Mesenchymal stem cell (in vitro differentiated cells and primary cell): ENCODE data around the gene TMEM117.

ENCODE experiments used
- DNase-seq: peaks from one replicate; pipeline ENCODE4 v3.0.0-alpha.2; 2013
- H2AFZ ChIP-seq: one replicate; pipeline ENCODE4 v1.6.1; 2013; ENCODE audit warnings: low read depth, mild to moderate bottlenecking, control low read depth, inconsistent platforms, low read length, moderate library complexity
- H2AK5ac ChIP-seq: 2 replicates; pipeline ENCODE4 v1.6.1; 2013; ENCODE audit warnings: low read length, moderate library complexity, mild to moderate bottlenecking, inconsistent platforms; ENCODE audit not compliant: severe bottlenecking
- H2BK120ac ChIP-seq: one replicate; pipeline ENCODE4 v1.6.1; 2013; ENCODE audit warnings: low read depth, mild to moderate bottlenecking, inconsistent platforms, low read length, moderate library complexity
- H2BK12ac ChIP-seq, 2 experiments: one replicate each; pipeline ENCODE4 v1.6.1; 2013; ENCODE audit warnings: inconsistent platforms in 2 of 2, low read length in 2 of 2, mild to moderate bottlenecking in 2 of 2, moderate library complexity in 2 of 2, control low read depth in 1 of 2
- H2BK15ac ChIP-seq: one replicate; pipeline ENCODE4 v1.6.1; 2013; ENCODE audit warnings: mild to moderate bottlenecking, low read depth, inconsistent platforms; ENCODE audit not compliant: poor library complexity, severe bottlenecking
- H2BK5ac ChIP-seq: 2 replicates; pipeline ENCODE4 v1.6.1; 2013; ENCODE audit warnings: low read depth, mild to moderate bottlenecking, low read length, control low read depth, inconsistent platforms; ENCODE audit not compliant: poor library complexity, severe bottlenecking
- H3K14ac ChIP-seq, 2 experiments: one replicate each; pipeline ENCODE4 v1.6.1; 2013; ENCODE audit warnings: inconsistent platforms in 2 of 2, low read length in 2 of 2, control low read depth in 1 of 2, mild to moderate bottlenecking in 1 of 2, moderate library complexity in 1 of 2
- H3K18ac ChIP-seq, 2 experiments: one replicate each; pipeline ENCODE4 v1.6.1; 2013; ENCODE audit warnings: inconsistent platforms in 2 of 2, low read length in 2 of 2, control low read depth in 1 of 2, low read depth in 1 of 2, mild to moderate bottlenecking in 1 of 2
- H3K23ac ChIP-seq, 2 experiments: one replicate each; pipeline ENCODE4 v1.6.1; 2013; ENCODE audit warnings: inconsistent platforms in 2 of 2, low read length in 2 of 2, mild to moderate bottlenecking in 2 of 2, moderate library complexity in 2 of 2, control low read depth in 1 of 2
- H3K27ac ChIP-seq: 2 replicates; pipeline ENCODE4 v1.5.1; 2013; ENCODE audit warnings: mild to moderate bottlenecking, moderate library complexity, low read length, control low read depth, inconsistent platforms; ENCODE audit not compliant: poor library complexity, severe bottlenecking
- H3K27me3 ChIP-seq, 2 experiments: 2 replicates each; pipeline versions ENCODE4 v1.6.1 to v1.7.0; 2013; ENCODE audit warnings: low read length in 2 of 2, mild to moderate bottlenecking in 2 of 2, moderate library complexity in 2 of 2, control low read depth in 1 of 2, inconsistent platforms in 1 of 2; ENCODE audit not compliant: control insufficient read depth in 1 of 2, insufficient read depth in 1 of 2
- H3K36me3 ChIP-seq, 2 experiments: 2 replicates each; pipeline versions ENCODE4 v1.6.1 to v1.7.0; 2013; ENCODE audit warnings: low read length in 2 of 2, control low read depth in 1 of 2, inconsistent platforms in 1 of 2, low read depth in 1 of 2, mild to moderate bottlenecking in 1 of 2; ENCODE audit not compliant: insufficient read depth in 2 of 2, control insufficient read depth in 1 of 2
- H3K4ac ChIP-seq, 2 experiments: one replicate each; pipeline ENCODE4 v1.6.1; 2013; ENCODE audit warnings: inconsistent platforms in 2 of 2, low read length in 2 of 2, mild to moderate bottlenecking in 2 of 2, moderate library complexity in 2 of 2, control low read depth in 1 of 2, low read depth in 1 of 2
- H3K4me1 ChIP-seq: 2 replicates; pipeline ENCODE4 v1.6.1; 2013; ENCODE audit warnings: low read depth, low read length, control low read depth; ENCODE audit not compliant: control insufficient read depth, insufficient read depth
- H3K4me2 ChIP-seq: 2 replicates; pipeline ENCODE4 v1.6.1; 2013; ENCODE audit warnings: low read length, mild to moderate bottlenecking, inconsistent platforms; ENCODE audit not compliant: poor library complexity, severe bottlenecking
- H3K4me3 ChIP-seq, 2 experiments: 2 replicates each; pipeline versions ENCODE4 v1.5.1 to v1.7.0; 2013; ENCODE audit warnings: low read length in 2 of 2, mild to moderate bottlenecking in 2 of 2, control low read depth in 1 of 2, low read depth in 1 of 2; ENCODE audit not compliant: insufficient read depth in 1 of 2
- H3K79me1 ChIP-seq: replicated peaks from 2 replicates; pipeline ENCODE4 v1.6.1; 2013; ENCODE audit warnings: mild to moderate bottlenecking, control low read depth, low read length, inconsistent platforms; ENCODE audit not compliant: poor library complexity, severe bottlenecking
- H3K9ac ChIP-seq: 2 replicates; pipeline ENCODE4 v1.7.0; 2013; ENCODE audit warnings: mild to moderate bottlenecking, low read length, moderate library complexity
- H3K9me3 ChIP-seq: 2 replicates; pipeline ENCODE4 v1.7.0; 2013; ENCODE audit warnings: mild to moderate bottlenecking, low read length; ENCODE audit not compliant: control insufficient read depth
- H4K8ac ChIP-seq: one replicate; pipeline ENCODE4 v1.6.1; 2013; ENCODE audit warnings: inconsistent platforms, mild to moderate bottlenecking, low read length, moderate library complexity
- H4K91ac ChIP-seq: one replicate; pipeline ENCODE4 v1.6.1; 2013; ENCODE audit warnings: mild to moderate bottlenecking, low read length, inconsistent platforms
- WGBS: methylation state at CpG from one replicate; pipeline ENCODE4 v1.1.7; 2013; ENCODE audit warnings: mixed read lengths; 5-methylcytosine and 5-hydroxymethylcytosine counted together

TMEM117 gene

DNA sequence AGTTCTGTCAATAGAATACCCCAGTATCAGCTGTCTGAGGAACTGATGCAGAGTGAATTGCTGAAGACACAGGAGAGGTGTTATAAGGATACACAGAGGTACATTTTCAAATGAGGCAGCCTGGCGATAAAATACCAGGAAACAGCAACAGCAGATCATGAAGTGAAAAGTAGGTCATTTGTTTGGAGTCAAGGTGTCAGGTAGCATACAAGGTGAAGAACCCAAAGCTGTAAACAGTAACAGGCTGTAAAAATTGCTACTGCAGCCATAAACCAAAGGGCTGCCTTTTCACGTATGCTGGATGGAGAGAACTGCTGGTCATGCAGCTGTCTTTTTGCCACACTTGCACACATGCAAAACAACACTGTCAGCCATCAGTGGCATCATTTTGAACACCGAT lies 20.5 kb upstream of the TMEM117 start:
- Histone ChIP-seq H2AK5ac (no peak overlapping the region), H2AFZ (no peak overlapping the region), H3K23ac (no peak overlapping the region), H2BK5ac (no peak overlapping the region), H2BK12ac (no peak overlapping the region), H3K14ac (no peak overlapping the region), H3K79me1 (no peaks in the 10 kb centered on the region), H2BK120ac (no peak overlapping the region), H3K9ac (no peak overlapping the region), H3K36me3 (no peaks in the 10 kb centered on the region), H3K18ac (no peak overlapping the region), H3K4ac (no peak overlapping the region), H4K91ac (no peak overlapping the region), H3K9me3 (no peaks in the 10 kb centered on the region), H3K27ac (no peak overlapping the region), H3K27me3 (no peaks in the 10 kb centered on the region), H3K4me2 (no peak overlapping the region), H3K4me1 (no peaks in the 10 kb centered on the region), H3K4me3 (no peak overlapping the region), H2BK15ac (no peak overlapping the region), H4K8ac (no peak overlapping the region)
- no peak for DNase-seq
- WGBS: 79% methylated on average over 3 of the region's 3 CpGs

DNA sequence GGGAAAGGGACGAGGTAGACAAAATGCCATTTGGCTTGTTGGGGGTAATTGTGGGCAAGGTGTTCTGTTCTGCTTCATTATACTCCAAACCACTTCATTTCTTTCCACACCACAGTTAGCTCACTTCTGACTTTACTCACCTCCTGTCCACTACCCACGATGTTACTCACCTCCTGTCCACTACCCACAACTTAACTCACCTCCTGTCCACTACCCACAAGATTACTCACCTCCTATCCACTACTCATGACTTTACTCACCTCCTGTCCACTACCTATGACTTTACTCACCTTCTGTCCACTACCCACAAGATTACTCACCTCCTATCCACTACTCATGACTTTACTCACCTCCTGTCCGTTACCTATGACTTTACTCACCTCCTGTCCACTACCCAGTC lies 19.7 kb upstream of the TMEM117 start:
- no peak overlapping the region for H3K23ac ChIP-seq
- H3K4ac ChIP-seq: no peak overlapping the region
- H3K79me1 ChIP-seq: no peaks in the 10 kb centered on the region
- no peak overlapping the region for H3K18ac ChIP-seq
- no peak overlapping the region for H2AFZ ChIP-seq
- H4K8ac ChIP-seq: no peak overlapping the region
- H3K4me3 ChIP-seq: no peak overlapping the region
- H2BK15ac ChIP-seq: no peak overlapping the region
- no peak overlapping the region for H3K14ac ChIP-seq
- no peak overlapping the region for H2AK5ac ChIP-seq
- DNase-seq: no peak
- no peak overlapping the region for H3K9ac ChIP-seq
- H3K27ac ChIP-seq: no peak overlapping the region
- no peaks in the 10 kb centered on the region for H3K27me3 ChIP-seq
- H2BK5ac ChIP-seq: no peak overlapping the region
- H4K91ac ChIP-seq: no peak overlapping the region
- H3K4me1 ChIP-seq: no peaks in the 10 kb centered on the region
- 84% methylated on average over 2 of the region's 3 CpGs for WGBS
- H3K4me2 ChIP-seq: no peak overlapping the region
- H3K9me3 ChIP-seq: no peaks in the 10 kb centered on the region
- H2BK120ac ChIP-seq: no peak overlapping the region
- no peaks in the 10 kb centered on the region for H3K36me3 ChIP-seq
- no peak overlapping the region for H2BK12ac ChIP-seq

DNA sequence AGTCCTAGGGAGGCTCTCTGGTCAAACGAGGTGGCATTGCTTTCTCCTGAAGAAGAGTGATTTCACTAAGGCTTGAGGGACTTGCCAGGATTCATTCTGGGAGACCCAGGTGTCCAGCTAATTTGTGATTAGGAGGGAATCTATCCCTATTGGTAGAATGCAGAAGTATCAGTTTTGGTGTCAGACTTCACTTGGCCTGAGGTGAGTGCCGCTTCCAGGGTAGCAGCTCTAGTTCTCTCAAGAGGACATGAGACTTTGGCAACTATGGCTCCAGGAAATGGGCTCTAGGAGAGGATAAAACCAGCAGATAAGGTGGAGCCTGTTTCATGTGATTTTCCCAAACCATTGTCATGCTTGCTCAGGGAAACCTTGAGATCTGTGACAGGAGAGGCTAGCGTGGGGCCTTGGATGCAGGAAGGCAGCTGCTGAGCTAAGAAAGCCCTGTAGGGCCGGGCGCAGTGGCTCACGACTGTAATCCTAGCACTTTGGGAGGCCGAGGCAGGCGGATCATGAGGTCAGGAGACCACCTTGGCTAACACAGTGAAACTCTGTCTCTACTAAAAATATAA lies 11.6 kb upstream of the TMEM117 start:
- Histone ChIP-seq H3K4me1 (no peaks in the 10 kb centered on the region), H2BK5ac (no peak overlapping the region), H2BK120ac (no peak overlapping the region), H3K4me2 (no peak overlapping the region), H3K27me3 (no peaks in the 10 kb centered on the region), H3K79me1 (no peaks in the 10 kb centered on the region), H3K4ac (no peak overlapping the region), H3K4me3 (no peak overlapping the region), H2BK12ac (no peak overlapping the region), H3K9me3 (no peaks in the 10 kb centered on the region), H3K14ac (no peak overlapping the region), H2BK15ac (no peak overlapping the region), H3K9ac (no peak overlapping the region), H2AFZ (no peak overlapping the region), H3K23ac (no peak overlapping the region), H4K8ac (no peak overlapping the region), H3K27ac (no peak overlapping the region), H4K91ac (no peak overlapping the region), H2AK5ac (no peak overlapping the region), H3K36me3 (no peaks in the 10 kb centered on the region), H3K18ac (no peak overlapping the region)
- no peak for DNase-seq
- 96% methylated on average over 8 of the region's 8 CpGs for WGBS

DNA sequence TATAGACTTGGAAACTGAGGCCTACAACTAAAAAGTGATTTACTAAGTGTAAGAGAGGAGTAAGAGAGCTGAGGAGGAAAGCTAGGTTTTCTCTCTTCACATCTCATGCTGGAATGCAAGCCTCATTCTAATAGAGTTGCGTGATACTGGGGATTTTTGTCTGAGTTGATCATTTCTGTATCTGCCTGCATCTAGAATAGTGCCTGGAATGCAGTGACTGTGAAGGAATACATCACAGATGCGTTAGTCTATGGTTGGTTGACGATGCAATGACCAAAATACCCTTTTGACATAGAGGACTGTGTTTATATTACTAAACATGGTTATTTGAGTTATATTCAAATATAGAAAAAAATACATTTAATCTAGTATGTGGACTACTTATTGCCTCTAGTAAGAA lies 9.2 kb upstream of the TMEM117 start:
- H3K9me3 ChIP-seq: no peaks in the 10 kb centered on the region
- no peak overlapping the region for H2BK15ac ChIP-seq
- no peak for DNase-seq
- no peak overlapping the region for H3K14ac ChIP-seq
- no peaks in the 10 kb centered on the region for H3K36me3 ChIP-seq
- no peak overlapping the region for H4K91ac ChIP-seq
- no peak overlapping the region for H3K4me3 ChIP-seq
- no peak overlapping the region for H3K23ac ChIP-seq
- no peaks in the 10 kb centered on the region for H3K79me1 ChIP-seq
- H2BK5ac ChIP-seq: no peak overlapping the region
- peaks cover 4% of the 10 kb centered on the region for H3K4me1 ChIP-seq
- H3K27ac ChIP-seq: peak overlapping the region; percentile 15
- H3K27me3 ChIP-seq: no peaks in the 10 kb centered on the region
- no peak overlapping the region for H3K4ac ChIP-seq
- no peak overlapping the region for H2BK120ac ChIP-seq
- H3K4me2 ChIP-seq: no peak overlapping the region
- no peak overlapping the region for H2AK5ac ChIP-seq
- H3K9ac ChIP-seq: no peak overlapping the region
- H4K8ac ChIP-seq: no peak overlapping the region
- no peak overlapping the region for H2AFZ ChIP-seq
- H3K18ac ChIP-seq: no peak overlapping the region
- H2BK12ac ChIP-seq: no peak overlapping the region
- WGBS: 88% methylated on average over 1 of the region's 3 CpGs
